ENCODE results near the gene RPS3A. TPM values are rescaled to one million over a fixed set of nuclear protein-coding genes. Genes with fewer than 3 reads are reported as not detected.
A peak's percentile ranks its signal among the peaks of the same experiment; 100 is the strongest.

Gene RPS3A
- total and polyA plus RNA-seq, 2 of the 13 experiments (the other 11 are each of a cell fraction or from before 2014, with no cell fraction given), result 3,332 to 3,626 TPM

DNA sequence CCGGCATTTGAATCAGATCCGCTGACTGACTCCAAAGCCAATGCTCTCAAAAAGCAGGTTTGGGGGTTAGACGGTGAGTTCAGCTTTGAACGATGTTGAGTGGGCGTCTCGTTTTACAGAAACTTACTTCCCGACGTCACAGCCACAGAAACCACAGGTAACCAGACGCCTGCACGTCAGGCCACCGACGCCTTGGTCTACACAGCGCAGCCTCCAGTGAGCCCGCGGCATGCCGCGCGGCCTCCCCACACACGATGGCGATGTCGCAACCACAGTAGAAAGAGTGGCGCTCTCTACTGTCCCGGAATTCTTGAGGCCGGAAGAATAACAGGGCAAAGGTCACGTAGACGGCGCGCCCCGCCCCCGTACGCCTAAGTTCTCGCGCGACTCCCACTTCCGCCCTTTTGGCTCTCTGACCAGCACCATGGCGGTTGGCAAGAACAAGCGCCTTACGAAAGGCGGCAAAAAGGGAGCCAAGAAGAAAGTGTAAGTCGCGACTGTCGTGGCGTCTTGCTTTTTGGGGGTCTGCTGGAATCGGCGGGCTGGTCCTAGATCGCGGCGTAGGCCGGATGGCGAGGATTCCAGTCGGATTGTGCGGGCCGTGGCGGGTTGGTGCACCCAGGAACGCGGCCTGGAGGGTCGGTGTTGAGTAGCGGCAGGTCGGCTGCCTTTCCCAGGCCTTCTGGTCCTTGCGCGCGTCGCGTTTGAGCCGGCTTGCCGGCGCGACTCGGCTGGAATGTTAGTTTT, at the start of gene RPS3A (continued):
- TF ChIP-seq, protein P1, sequence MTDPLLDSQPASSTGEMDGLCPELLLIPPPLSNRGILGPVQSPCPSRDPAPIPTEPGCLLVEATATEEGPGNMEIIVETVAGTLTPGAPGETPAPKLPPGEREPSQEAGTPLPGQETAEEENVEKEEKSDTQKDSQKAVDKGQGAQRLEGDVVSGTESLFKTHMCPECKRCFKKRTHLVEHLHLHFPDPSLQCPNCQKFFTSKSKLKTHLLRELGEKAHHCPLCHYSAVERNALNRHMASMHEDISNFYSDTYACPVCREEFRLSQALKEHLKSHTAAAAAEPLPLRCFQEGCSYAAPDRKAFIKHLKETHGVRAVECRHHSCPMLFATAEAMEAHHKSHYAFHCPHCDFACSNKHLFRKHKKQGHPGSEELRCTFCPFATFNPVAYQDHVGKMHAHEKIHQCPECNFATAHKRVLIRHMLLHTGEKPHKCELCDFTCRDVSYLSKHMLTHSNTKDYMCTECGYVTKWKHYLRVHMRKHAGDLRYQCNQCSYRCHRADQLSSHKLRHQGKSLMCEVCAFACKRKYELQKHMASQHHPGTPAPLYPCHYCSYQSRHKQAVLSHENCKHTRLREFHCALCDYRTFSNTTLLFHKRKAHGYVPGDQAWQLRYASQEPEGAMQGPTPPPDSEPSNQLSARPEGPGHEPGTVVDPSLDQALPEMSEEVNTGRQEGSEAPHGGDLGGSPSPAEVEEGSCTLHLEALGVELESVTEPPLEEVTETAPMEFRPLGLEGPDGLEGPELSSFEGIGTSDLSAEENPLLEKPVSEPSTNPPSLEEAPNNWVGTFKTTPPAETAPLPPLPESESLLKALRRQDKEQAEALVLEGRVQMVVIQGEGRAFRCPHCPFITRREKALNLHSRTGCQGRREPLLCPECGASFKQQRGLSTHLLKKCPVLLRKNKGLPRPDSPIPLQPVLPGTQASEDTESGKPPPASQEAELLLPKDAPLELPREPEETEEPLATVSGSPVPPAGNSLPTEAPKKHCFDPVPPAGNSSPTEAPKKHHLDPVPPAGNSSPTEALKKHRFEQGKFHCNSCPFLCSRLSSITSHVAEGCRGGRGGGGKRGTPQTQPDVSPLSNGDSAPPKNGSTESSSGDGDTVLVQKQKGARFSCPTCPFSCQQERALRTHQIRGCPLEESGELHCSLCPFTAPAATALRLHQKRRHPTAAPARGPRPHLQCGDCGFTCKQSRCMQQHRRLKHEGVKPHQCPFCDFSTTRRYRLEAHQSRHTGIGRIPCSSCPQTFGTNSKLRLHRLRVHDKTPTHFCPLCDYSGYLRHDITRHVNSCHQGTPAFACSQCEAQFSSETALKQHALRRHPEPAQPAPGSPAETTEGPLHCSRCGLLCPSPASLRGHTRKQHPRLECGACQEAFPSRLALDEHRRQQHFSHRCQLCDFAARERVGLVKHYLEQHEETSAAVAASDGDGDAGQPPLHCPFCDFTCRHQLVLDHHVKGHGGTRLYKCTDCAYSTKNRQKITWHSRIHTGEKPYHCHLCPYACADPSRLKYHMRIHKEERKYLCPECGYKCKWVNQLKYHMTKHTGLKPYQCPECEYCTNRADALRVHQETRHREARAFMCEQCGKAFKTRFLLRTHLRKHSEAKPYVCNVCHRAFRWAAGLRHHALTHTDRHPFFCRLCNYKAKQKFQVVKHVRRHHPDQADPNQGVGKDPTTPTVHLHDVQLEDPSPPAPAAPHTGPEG (CRISPR knock-in tag; IDR thresholded peaks at IDR 0.05), result no peak
- TF ChIP-seq PLRG1 (conservative IDR thresholded peaks at IDR 0.05) (no peak), NKX3-1 (CRISPR knock-in tag; IDR thresholded peaks at IDR 0.05) (0 out of 2 replicates have a peak, but pooled peaks have one; percentile 87), HOXD1 (CRISPR knock-in tag; IDR thresholded peaks at IDR 0.05) (peak; percentile 92), AGO1 (IDR thresholded peaks at IDR 0.05; ENCODE audit: low read depth, low read length, poor library complexity, severe bottlenecking) (no peak), ARNT (IDR thresholded peaks at IDR 0.05) (no peak), HDAC2 (CRISPR knock-in tag; IDR thresholded peaks at IDR 0.05) (peak; percentile 89), MTA3 (CRISPR knock-in tag; IDR thresholded peaks at IDR 0.05) (no peak), ZNF589 (CRISPR knock-in tag; conservative IDR thresholded peaks at IDR 0.05) (peak; percentile 98), POLR2AphosphoS5 (IDR thresholded peaks at IDR 0.05; ENCODE audit: low read depth, low read length) (peak; percentile 97), ELF1 (CRISPR knock-in tag; IDR thresholded peaks at IDR 0.05) (peak; percentile 99), HOXA9 (CRISPR knock-in tag; IDR thresholded peaks at IDR 0.05; ENCODE audit: borderline replicate concordance) (peak; percentile 73; the same call in 1 of the 2 replicates), SYNCRIP (IDR thresholded peaks at IDR 0.05; ENCODE audit: insufficient read depth, low read depth, low read length) (no peak), ZNF547 (CRISPR knock-in tag; IDR thresholded peaks at IDR 0.05) (peak; percentile 92), FOXJ3 (CRISPR knock-in tag; IDR thresholded peaks at IDR 0.05; ENCODE audit: borderline replicate concordance) (peak; percentile 81), PHF5A (CRISPR knock-in tag; IDR thresholded peaks at IDR 0.05; ENCODE audit: low read depth, unreplicated experiment) (peak; percentile 95)
- TF ChIP-seq, protein P2, sequence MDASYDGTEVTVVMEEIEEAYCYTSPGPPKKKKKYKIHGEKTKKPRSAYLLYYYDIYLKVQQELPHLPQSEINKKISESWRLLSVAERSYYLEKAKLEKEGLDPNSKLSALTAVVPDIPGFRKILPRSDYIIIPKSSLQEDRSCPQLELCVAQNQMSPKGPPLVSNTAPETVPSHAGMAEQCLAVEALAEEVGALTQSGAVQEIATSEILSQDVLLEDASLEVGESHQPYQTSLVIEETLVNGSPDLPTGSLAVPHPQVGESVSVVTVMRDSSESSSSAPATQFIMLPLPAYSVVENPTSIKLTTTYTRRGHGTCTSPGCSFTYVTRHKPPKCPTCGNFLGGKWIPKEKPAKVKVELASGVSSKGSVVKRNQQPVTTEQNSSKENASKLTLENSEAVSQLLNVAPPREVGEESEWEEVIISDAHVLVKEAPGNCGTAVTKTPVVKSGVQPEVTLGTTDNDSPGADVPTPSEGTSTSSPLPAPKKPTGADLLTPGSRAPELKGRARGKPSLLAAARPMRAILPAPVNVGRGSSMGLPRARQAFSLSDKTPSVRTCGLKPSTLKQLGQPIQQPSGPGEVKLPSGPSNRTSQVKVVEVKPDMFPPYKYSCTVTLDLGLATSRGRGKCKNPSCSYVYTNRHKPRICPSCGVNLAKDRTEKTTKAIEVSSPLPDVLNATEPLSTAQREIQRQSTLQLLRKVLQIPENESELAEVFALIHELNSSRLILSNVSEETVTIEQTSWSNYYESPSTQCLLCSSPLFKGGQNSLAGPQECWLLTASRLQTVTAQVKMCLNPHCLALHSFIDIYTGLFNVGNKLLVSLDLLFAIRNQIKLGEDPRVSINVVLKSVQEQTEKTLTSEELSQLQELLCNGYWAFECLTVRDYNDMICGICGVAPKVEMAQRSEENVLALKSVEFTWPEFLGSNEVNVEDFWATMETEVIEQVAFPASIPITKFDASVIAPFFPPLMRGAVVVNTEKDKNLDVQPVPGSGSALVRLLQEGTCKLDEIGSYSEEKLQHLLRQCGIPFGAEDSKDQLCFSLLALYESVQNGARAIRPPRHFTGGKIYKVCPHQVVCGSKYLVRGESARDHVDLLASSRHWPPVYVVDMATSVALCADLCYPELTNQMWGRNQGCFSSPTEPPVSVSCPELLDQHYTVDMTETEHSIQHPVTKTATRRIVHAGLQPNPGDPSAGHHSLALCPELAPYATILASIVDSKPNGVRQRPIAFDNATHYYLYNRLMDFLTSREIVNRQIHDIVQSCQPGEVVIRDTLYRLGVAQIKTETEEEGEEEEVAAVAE (CRISPR knock-in tag; IDR thresholded peaks at IDR 0.05; ENCODE audit: borderline replicate concordance), result peak; percentile 55; the same call in 1 of the 2 replicates
- TF ChIP-seq, protein P3, sequence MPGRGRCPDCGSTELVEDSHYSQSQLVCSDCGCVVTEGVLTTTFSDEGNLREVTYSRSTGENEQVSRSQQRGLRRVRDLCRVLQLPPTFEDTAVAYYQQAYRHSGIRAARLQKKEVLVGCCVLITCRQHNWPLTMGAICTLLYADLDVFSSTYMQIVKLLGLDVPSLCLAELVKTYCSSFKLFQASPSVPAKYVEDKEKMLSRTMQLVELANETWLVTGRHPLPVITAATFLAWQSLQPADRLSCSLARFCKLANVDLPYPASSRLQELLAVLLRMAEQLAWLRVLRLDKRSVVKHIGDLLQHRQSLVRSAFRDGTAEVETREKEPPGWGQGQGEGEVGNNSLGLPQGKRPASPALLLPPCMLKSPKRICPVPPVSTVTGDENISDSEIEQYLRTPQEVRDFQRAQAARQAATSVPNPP (CRISPR knock-in tag; IDR thresholded peaks at IDR 0.05), result peak; percentile 97
